Smooth muscle cell (in vitro differentiated cells): ENCODE results near the gene NSUN3. TPM values are rescaled to one million over a fixed set of nuclear protein-coding genes. Genes with fewer than 3 reads are reported as not detected.

ENCODE experiments used
- DNase-seq: peaks from one replicate; lab custom pipeline; 2025; ENCODE audit not compliant: unreplicated experiment; lab: John Stamatoyannopoulos, UW
- H2AFZ ChIP-seq: fragments of 200-600 bp; sonication (generic); 2 replicates; pipeline ENCODE4 v1.6.0; 2016; ENCODE audit warnings: antibody characterized with exemption, low read depth, mild to moderate bottlenecking
- H3F3A ChIP-seq: fragments of 200-600 bp; sonication (generic); 2 replicates; pipeline ENCODE4 v1.6.0; 2017; ENCODE audit warnings: antibody characterized with exemption, low read depth
- H3K27ac ChIP-seq: fragments of 200-600 bp; sonication (generic); 2 replicates; pipeline ENCODE4 v1.5.1; 2016; ENCODE audit warnings: low read depth, mild to moderate bottlenecking
- H3K27me3 ChIP-seq: fragments of 200-600 bp; sonication (generic); 2 replicates; pipeline ENCODE4 v1.6.1; 2016; ENCODE audit warnings: low read depth, mild to moderate bottlenecking
- H3K36me3 ChIP-seq: fragments of 200-600 bp; sonication (generic); 2 replicates; pipeline ENCODE4 v1.5.1; 2016; ENCODE audit warnings: low read depth
- H3K4me1 ChIP-seq: fragments of 200-600 bp; sonication (generic); 2 replicates; pipeline ENCODE4 v1.5.1; 2016; ENCODE audit warnings: low read depth
- H3K4me2 ChIP-seq: fragments of 200-600 bp; sonication (generic); 2 replicates; pipeline ENCODE4 v1.6.0; 2016; ENCODE audit warnings: mild to moderate bottlenecking
- H3K4me3 ChIP-seq: fragments of 200-600 bp; sonication (generic); 2 replicates; pipeline ENCODE4 v1.5.1; 2016; ENCODE audit warnings: mild to moderate bottlenecking
- H3K79me2 ChIP-seq: fragments of 200-600 bp; sonication (generic); 2 replicates; pipeline ENCODE4 v1.6.0; 2016; ENCODE audit warnings: low read depth, mild to moderate bottlenecking
- H3K9ac ChIP-seq: fragments of 200-600 bp; sonication (generic); 2 replicates; pipeline ENCODE4 v1.6.0; 2016; ENCODE audit warnings: low read depth
- H3K9me3 ChIP-seq: fragments of 200-600 bp; sonication (generic); replicated peaks from 2 replicates; pipeline ENCODE4 v1.5.1; 2016; ENCODE audit warnings: low read depth
- H4K20me1 ChIP-seq: fragments of 200-600 bp; sonication (generic); 2 replicates; pipeline ENCODE4 v1.6.0; 2016; ENCODE audit warnings: low read depth
- WGBS: methylation state at CpG from one replicate; pipeline ENCODE4 v1.1.7; 2016; ENCODE audit warnings: low lambda C conversion rate; 5-methylcytosine and 5-hydroxymethylcytosine counted together
- polyA plus RNA-seq: library from polyadenylated mRNA; unstranded; fragments of >200 nt; fragmentation: Nextera tagmentation; extraction: Ambion mirVana; gene quantifications from 2 replicates; pipeline ENCODE4 v1.2.1, GENCODE V29; 2016
- total RNA-seq: library from RNA; depleted of rRNA; stranded (reverse); fragments of >200 nt; gene quantifications from 2 replicates; pipeline ENCODE4 v1.2.3, GENCODE V29; 2014
- TF ChIP-seq, protein P1 (sequence below): fragments of 200-600 bp; sonication (generic); IDR thresholded peaks from 2 replicates; pipeline ENCODE4 v1.5.1; 2017; ENCODE audit warnings: borderline replicate concordance, mild to moderate bottlenecking, antibody characterized with exemption; ENCODE audit not compliant: insufficient read depth, poor library complexity, severe bottlenecking

The NSUN3 gene
- total and polyA plus RNA-seq, 2 experiments from 2014 or later, result 5.3 to 8.3 TPM

DNA sequence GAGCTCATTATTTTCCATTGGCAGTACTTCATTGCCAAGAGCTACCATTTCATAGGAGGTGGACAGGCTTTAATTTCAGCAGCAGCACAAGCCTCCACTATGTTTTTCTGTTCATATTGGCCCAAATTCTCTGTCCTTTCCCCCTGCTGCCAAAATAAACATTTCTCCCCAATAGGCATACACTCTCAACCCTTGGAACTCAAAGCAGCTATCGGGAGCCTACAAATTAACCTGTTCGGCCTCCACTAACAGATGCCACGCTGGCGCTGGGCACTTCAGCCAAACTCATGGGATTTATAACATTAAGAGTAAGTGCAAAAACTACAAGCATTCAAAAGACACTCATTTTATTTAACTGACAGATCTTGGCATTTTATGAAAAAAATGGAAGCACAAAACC, 95.7 kb downstream of the NSUN3 start:
- H3F3A ChIP-seq, result no peaks in the 10 kb centered on the region
- H3K79me2 ChIP-seq, result no peaks in the 10 kb centered on the region
- H3K4me3 ChIP-seq, result no peak overlapping the region
- H3K9ac ChIP-seq, result no peak overlapping the region
- H3K4me1 ChIP-seq, result no peaks in the 10 kb centered on the region
- no peaks in the 10 kb centered on the region for H3K36me3 ChIP-seq
- TF ChIP-seq, protein P1, sequence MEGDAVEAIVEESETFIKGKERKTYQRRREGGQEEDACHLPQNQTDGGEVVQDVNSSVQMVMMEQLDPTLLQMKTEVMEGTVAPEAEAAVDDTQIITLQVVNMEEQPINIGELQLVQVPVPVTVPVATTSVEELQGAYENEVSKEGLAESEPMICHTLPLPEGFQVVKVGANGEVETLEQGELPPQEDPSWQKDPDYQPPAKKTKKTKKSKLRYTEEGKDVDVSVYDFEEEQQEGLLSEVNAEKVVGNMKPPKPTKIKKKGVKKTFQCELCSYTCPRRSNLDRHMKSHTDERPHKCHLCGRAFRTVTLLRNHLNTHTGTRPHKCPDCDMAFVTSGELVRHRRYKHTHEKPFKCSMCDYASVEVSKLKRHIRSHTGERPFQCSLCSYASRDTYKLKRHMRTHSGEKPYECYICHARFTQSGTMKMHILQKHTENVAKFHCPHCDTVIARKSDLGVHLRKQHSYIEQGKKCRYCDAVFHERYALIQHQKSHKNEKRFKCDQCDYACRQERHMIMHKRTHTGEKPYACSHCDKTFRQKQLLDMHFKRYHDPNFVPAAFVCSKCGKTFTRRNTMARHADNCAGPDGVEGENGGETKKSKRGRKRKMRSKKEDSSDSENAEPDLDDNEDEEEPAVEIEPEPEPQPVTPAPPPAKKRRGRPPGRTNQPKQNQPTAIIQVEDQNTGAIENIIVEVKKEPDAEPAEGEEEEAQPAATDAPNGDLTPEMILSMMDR, result no peak
- no peaks in the 10 kb centered on the region for H3K9me3 ChIP-seq
- H3K27ac ChIP-seq, result no peak overlapping the region
- H2AFZ ChIP-seq, result no peak overlapping the region
- no peak overlapping the region for H3K4me2 ChIP-seq
- no peak for DNase-seq
- H3K27me3 ChIP-seq, result no peaks in the 10 kb centered on the region
- no peaks in the 10 kb centered on the region for H4K20me1 ChIP-seq
- WGBS, result 94% methylated on average over 4 of the region's 4 CpGs

DNA sequence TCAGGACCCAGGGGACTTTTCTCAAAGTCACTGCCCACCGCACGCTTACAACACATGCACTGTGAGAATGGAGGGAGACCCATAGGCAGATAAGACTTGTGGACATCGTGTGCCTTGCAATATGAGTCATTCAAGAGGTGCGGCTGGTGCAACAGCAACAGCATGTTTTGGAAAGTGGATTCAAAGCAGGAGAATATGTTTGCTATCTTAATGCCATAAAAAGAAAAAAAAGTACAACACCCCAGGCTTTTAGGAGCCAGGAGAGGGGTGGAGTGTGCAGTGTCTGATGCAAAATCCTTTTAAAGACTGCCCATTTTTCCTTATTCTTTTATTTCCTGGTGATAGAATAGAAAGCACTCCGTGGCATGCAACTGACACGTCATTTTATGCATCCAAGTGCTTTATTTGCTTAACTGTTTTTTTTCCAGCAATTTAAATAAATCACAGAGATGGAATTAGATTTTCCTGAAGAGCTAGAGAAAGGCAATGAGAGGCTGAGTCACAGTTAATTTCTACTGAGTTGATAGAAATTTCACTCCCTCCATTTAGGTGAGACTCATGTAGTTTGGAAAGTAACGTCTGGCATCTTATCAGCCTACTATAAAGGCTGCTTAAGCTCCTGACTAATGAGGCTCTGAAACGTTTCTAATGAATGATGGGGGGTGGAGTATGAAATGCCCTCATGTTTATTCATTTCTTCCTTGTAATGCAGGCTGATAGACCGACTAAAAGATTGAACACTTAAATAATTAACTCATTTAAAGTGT, 96.4 kb downstream of the NSUN3 start:
- TF ChIP-seq, protein P1, result no peak
- H3K36me3 ChIP-seq, result no peaks in the 10 kb centered on the region
- H3K9ac ChIP-seq, result no peak overlapping the region
- H4K20me1 ChIP-seq, result no peaks in the 10 kb centered on the region
- no peak overlapping the region for H3K4me3 ChIP-seq
- H3K79me2 ChIP-seq, result no peaks in the 10 kb centered on the region
- no peak overlapping the region for H3K4me2 ChIP-seq
- no peak for DNase-seq
- no peak overlapping the region for H2AFZ ChIP-seq
- H3F3A ChIP-seq, result no peaks in the 10 kb centered on the region
- H3K4me1 ChIP-seq, result no peaks in the 10 kb centered on the region
- 50% methylated on average over 9 of the region's 9 CpGs for WGBS
- H3K27ac ChIP-seq, result no peak overlapping the region
- H3K9me3 ChIP-seq, result no peaks in the 10 kb centered on the region
- H3K27me3 ChIP-seq, result no peaks in the 10 kb centered on the region

DNA sequence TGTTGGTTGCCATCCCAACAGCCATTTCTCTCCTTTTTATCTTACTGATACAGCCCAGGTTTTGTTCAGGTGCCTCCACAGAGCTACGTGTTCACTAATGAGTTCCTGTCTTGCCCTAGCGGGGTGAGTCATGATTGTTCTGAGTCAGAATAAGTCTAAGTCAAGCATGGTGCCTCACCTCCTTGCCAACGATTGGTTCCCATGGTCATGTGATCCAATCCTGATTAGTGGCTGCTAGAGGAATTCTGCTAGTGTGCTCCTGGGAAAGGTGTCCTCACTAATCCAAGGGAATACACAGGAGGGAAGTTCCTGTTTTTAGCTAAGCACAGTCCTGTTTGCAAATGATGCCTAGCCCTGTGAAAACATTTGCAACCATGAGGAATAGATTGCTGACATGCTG, 99.8 kb downstream of the NSUN3 start:
- no peaks in the 10 kb centered on the region for H3K79me2 ChIP-seq
- H3K4me3 ChIP-seq, result no peak overlapping the region
- WGBS, result 79% methylated on average over 3 of the region's 3 CpGs
- H2AFZ ChIP-seq, result no peak overlapping the region
- TF ChIP-seq, protein P1, result no peak
- no peak overlapping the region for H3K27ac ChIP-seq
- no peaks in the 10 kb centered on the region for H3F3A ChIP-seq
- DNase-seq, result no peak
- no peaks in the 10 kb centered on the region for H3K9me3 ChIP-seq
- no peak overlapping the region for H3K4me2 ChIP-seq
- H3K27me3 ChIP-seq, result no peaks in the 10 kb centered on the region
- H4K20me1 ChIP-seq, result no peaks in the 10 kb centered on the region
- H3K4me1 ChIP-seq, result no peaks in the 10 kb centered on the region
- no peaks in the 10 kb centered on the region for H3K36me3 ChIP-seq
- no peak overlapping the region for H3K9ac ChIP-seq

DNA sequence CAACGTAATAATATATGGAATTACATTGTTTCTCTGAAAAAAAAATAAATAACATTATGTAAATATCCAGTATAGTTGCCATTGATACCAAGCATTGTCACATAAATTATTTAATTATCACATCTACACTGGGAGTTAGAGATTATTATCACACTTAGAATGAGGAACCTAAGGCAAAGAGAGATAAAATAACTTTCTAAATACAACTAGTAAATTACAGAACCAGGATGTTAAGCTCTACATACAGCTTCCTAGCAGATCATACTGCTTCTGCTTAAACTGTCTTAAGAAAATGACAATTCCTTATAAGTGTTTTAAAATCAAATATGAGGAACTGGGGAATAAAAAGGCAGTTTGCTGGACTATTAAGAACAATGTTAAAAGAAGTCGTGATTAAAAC, 104.5 kb downstream of the NSUN3 start:
- no peaks in the 10 kb centered on the region for H3F3A ChIP-seq
- 96% methylated on average over 2 of the region's 2 CpGs for whole genome bisulfite sequencing
- TF ChIP-seq, protein P1, result no peak
- no peaks in the 10 kb centered on the region for H3K4me1 ChIP-seq
- no peaks in the 10 kb centered on the region for H4K20me1 ChIP-seq
- H3K27me3 ChIP-seq, result no peaks in the 10 kb centered on the region
- no peaks in the 10 kb centered on the region for H3K79me2 ChIP-seq
- no peaks in the 10 kb centered on the region for H3K36me3 ChIP-seq
- H3K4me3 ChIP-seq, result no peak overlapping the region
- no peak overlapping the region for H2AFZ ChIP-seq
- DNase-seq, result no peak
- no peaks in the 10 kb centered on the region for H3K9me3 ChIP-seq
- H3K27ac ChIP-seq, result no peak overlapping the region
- H3K4me2 ChIP-seq, result no peak overlapping the region
- H3K9ac ChIP-seq, result no peak overlapping the region
